Transverse colon (tissue), 4 donors: Measurements from ENCODE around the gene CYP4A22.

Source experiments
- EP300 ChIP-seq: sonication (generic); formaldehyde crosslinking; IDR thresholded peaks from one replicate; pipeline ENCODE4 v1.6.1; 2017; ENCODE audit warnings: antibody characterized with exemption, low read depth
- POLR2A ChIP-seq: fragments of 450-650 bp; IDR thresholded peaks from one replicate; pipeline ENCODE4 v1.6.1; 2016; ENCODE audit warnings: antibody characterized with exemption, mild to moderate bottlenecking, moderate library complexity
- POLR2AphosphoS5 ChIP-seq, 3 donors: sonication (generic); formaldehyde crosslinking; IDR thresholded peaks; one replicate each; pipeline ENCODE4 v1.6.1; 2016; ENCODE audit warnings: antibody characterized with exemption in 3 of 3
- TF ChIP-seq, protein P1 (sequence below), 5 experiments: fragments of 200-600 bp in 3 of 5; fragments of 450-650 bp in 2 of 5; sonication (generic) in 3 of 5; IDR thresholded peaks; 1 replicate in 2 of 5; 2 replicates in 3 of 5; pipeline ENCODE4 v1.5.1; 2016 to 2017; ENCODE audit warnings: antibody characterized with exemption in 5 of 5, inconsistent platforms in 3 of 5, mild to moderate bottlenecking in 2 of 5, moderate library complexity in 1 of 5

DNA sequence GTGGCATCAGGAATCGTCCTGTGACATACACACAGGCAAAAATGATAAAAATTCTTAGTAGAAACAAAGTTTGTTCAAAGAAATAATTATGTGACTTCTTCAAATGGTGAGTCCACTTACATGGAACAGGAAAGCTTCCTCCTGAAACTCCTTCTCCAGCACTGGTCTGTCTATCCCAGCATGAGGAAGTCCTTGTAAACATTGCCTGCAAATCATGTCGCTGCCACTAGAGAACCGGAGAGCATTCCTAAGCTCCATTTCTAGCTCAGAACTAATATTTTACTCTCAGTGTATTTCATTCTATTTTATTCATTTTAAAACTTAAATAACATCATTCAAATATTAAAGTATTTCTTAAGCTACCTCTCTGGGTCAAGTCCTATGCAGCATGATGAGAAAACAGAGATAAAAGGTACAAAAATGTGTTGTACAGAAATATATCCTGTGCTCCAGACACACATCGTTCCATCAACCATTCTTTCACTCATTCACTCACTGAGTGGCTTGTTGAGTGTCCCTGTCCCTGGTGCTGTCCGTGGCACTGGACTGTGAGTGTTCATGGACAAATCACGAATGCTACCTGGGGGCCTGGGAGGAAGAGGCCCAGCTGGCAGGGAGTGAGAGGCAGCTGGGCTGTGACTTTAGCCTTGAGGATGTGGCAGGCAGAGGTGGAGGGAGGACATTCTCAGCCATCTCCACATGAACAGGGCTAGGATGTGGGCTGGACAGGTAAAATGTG lies 10.0 kb downstream of the CYP4A22 start:
- TF ChIP-seq POLR2A = no peak
- TF ChIP-seq, protein P1, sequence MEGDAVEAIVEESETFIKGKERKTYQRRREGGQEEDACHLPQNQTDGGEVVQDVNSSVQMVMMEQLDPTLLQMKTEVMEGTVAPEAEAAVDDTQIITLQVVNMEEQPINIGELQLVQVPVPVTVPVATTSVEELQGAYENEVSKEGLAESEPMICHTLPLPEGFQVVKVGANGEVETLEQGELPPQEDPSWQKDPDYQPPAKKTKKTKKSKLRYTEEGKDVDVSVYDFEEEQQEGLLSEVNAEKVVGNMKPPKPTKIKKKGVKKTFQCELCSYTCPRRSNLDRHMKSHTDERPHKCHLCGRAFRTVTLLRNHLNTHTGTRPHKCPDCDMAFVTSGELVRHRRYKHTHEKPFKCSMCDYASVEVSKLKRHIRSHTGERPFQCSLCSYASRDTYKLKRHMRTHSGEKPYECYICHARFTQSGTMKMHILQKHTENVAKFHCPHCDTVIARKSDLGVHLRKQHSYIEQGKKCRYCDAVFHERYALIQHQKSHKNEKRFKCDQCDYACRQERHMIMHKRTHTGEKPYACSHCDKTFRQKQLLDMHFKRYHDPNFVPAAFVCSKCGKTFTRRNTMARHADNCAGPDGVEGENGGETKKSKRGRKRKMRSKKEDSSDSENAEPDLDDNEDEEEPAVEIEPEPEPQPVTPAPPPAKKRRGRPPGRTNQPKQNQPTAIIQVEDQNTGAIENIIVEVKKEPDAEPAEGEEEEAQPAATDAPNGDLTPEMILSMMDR (IDR thresholded peaks at IDR 0.05) = no peak
- TF ChIP-seq POLR2AphosphoS5 (IDR thresholded peaks at IDR 0.05) = no peak
- TF ChIP-seq EP300 = no peak
